Measurements from ENCODE around the gene FKBP9. TPM values are rescaled to one million over a fixed set of nuclear protein-coding genes. Genes with fewer than 3 reads are reported as not detected.
"Not testable (repeated sequence)": the region's sequence is repeated elsewhere in the genome, so short reads cannot be mapped to it uniquely, and the experiment has no call there.

The FKBP9 gene
- total RNA-seq, 2 experiments from 2014 or later: 0.37 to 1.0 TPM

- H3K4me3 Mint-ChIP-seq; H3K9me3 Mint-ChIP-seq (ENCODE audit: low read depth); CTCF ChIA-PET; H3K36me3 Mint-ChIP-seq (ENCODE audit: low read depth); H3K27me3 Mint-ChIP-seq; H3K27ac Mint-ChIP-seq; intact Hi-C loops (cut with DNase I, micrococcal nuclease); DNase-seq; POLR2A ChIA-PET: not testable (repeated sequence)
- H3K4me1 Mint-ChIP-seq: peaks cover 16% of the 10 kb centered on the region
- peak; percentile 16 for ATAC-seq
Measured at GRCh38 chr7:32991975-32992700, 34.9 kb downstream of the FKBP9 start.

DNA sequence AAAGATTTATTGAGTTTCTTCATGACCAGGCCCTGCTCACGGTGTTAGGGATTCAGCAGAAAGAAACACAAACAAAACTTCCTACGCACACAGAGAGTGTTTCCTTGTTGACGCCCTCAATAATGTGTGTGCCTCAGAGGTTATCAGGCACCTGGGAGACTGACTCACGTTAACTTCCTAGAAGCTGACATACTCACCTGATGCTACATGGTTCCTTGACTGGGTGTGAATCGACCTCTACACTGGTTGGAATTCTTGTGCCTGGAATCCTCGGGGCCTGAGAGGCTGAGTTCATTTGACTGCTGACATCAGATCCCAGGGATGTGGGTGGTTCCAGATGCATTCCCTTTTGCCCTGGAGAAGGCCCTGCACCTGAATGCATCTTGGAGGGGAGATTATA is 35.5 kb downstream of the FKBP9 start:
- CTCF ChIA-PET; H3K27me3 Mint-ChIP-seq; H3K4me3 Mint-ChIP-seq; H3K27ac Mint-ChIP-seq; POLR2A ChIA-PET; DNase-seq; H3K9me3 Mint-ChIP-seq (ENCODE audit: low read depth); H3K36me3 Mint-ChIP-seq (ENCODE audit: low read depth); intact Hi-C loops (cut with DNase I, micrococcal nuclease): not testable (repeated sequence)
- ATAC-seq: peak; percentile 63
- peaks cover 16% of the 10 kb centered on the region for H3K4me1 Mint-ChIP-seq

GRCh38 chr7:32997956-32998355 is 40.7 kb downstream of the FKBP9 start:
- POLR2A ChIA-PET: interaction anchor here (0.7 kb wide), 1 partner anchor 67 kb away, joined by 3 read pairs; no protein-coding TSS in a partner anchor
- H3K4me3 Mint-ChIP-seq; H3K9me3 Mint-ChIP-seq (ENCODE audit: low read depth); CTCF ChIA-PET; DNase-seq; ATAC-seq; H3K36me3 Mint-ChIP-seq (ENCODE audit: low read depth); H3K27ac Mint-ChIP-seq; H3K27me3 Mint-ChIP-seq; intact Hi-C loops (cut with DNase I, micrococcal nuclease); H3K4me1 Mint-ChIP-seq: not testable (repeated sequence)

DNA sequence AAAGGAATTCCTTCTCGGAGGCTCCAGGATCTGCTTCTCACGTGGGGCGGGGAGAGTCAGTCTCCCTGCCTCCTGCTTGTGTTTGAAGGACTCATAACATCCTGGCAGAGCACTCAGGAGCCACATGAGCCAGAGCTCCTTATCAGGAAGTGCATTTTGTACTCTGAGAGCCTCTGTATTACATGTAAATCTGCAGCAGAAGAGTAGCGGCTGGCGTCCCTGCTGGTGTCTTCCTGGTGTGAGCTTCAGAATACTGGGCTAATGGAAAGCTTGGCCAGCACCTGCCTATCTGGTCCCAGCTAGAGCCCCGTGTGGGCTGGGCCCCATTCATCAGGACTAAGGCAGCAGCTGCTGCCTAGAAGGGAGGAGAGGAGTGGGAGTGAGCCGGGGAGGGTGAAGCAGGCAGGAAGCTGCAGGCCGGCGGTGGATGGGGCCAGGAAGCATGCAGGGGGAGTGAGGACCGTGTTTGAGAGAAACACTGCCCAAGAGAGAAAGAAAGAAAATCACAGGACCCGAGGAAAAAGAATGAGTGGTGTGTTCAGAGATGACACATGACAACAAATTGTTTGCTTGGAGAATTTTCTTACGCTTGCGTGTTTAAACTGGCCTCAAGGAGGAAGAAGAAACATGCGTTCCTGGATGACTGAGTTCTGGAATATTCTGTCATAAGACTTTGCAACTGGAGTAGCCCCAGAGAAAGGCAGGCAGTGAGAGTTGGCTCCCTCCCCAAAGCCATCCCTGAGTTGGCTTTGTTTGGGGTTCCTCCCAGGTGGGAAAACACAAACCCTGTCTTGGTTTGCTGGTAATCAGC is 41.3 kb downstream of the FKBP9 start:
- H3K27ac Mint-ChIP-seq; H3K9me3 Mint-ChIP-seq (ENCODE audit: low read depth); H3K4me3 Mint-ChIP-seq; H3K4me1 Mint-ChIP-seq; H3K27me3 Mint-ChIP-seq; intact Hi-C loops (cut with DNase I, micrococcal nuclease); H3K36me3 Mint-ChIP-seq (ENCODE audit: low read depth); CTCF ChIA-PET: not testable (repeated sequence)
- DNase-seq (peak; percentile 15), ATAC-seq (peak; percentile 60)
- POLR2A ChIA-PET: interaction anchor here (0.7 kb wide), 1 partner anchor 67 kb away, joined by 3 read pairs; no protein-coding TSS in a partner anchor

GRCh38 chr7:32999380-32999779 is 42.1 kb downstream of the FKBP9 start:
- H3K9me3 Mint-ChIP-seq (ENCODE audit: low read depth); CTCF ChIA-PET; H3K4me3 Mint-ChIP-seq; H3K4me1 Mint-ChIP-seq; H3K27ac Mint-ChIP-seq; intact Hi-C loops (cut with DNase I, micrococcal nuclease); ATAC-seq; H3K36me3 Mint-ChIP-seq (ENCODE audit: low read depth); POLR2A ChIA-PET; DNase-seq; H3K27me3 Mint-ChIP-seq: not testable (repeated sequence)

DNA sequence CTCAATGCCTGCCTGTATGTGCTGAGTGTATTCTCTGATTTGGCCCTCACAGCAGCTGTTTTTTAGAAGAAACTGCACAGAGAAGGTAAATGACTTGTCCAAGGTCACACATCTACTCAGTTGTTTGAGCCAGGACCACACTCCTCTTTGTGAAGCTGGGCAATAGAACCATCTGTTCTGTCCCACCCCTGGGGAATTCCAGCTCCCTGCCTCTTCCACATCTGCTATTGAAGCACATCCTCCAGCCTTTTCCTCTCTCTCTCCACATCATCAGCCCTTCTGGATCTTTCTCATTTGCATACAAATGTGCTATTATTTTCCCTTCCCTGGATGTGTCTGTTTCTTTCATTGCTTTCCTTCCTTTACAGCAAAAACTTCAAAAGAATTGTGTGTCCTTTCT is 45.9 kb downstream of the FKBP9 start:
- CTCF ChIA-PET; DNase-seq; H3K27ac Mint-ChIP-seq; H3K9me3 Mint-ChIP-seq (ENCODE audit: low read depth); H3K4me1 Mint-ChIP-seq; H3K36me3 Mint-ChIP-seq (ENCODE audit: low read depth); ATAC-seq; POLR2A ChIA-PET; H3K4me3 Mint-ChIP-seq; intact Hi-C loops (cut with DNase I, micrococcal nuclease); H3K27me3 Mint-ChIP-seq: not testable (repeated sequence)

DNA sequence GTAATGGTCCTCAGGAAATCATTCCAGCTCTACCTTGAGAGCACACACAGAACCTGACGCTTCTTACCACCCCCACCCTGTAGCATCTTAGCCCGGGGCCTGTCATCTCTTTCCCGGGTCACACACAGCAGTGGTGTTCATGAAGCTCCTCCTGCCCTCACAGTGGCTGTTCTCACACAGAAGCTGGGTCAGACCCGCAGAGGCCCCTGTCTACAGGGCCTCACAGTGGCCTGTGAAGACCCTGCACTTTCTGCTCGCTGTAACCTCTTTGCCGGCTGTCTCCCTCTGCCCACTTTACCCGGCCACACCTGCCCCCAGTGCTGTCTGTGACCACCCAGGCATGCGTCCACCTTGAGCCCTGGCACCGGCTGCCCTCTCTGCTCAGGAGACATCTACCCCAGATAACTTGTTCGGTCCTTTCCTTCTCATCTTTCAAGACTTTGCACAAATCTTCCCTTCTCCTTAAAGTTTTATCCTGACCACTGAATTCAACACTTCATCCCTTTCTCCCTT is 46.9 kb downstream of the FKBP9 start:
- H3K36me3 Mint-ChIP-seq (ENCODE audit: low read depth); H3K27ac Mint-ChIP-seq; intact Hi-C loops (cut with DNase I, micrococcal nuclease); DNase-seq; H3K4me3 Mint-ChIP-seq; H3K4me1 Mint-ChIP-seq; H3K9me3 Mint-ChIP-seq (ENCODE audit: low read depth); ATAC-seq; H3K27me3 Mint-ChIP-seq; POLR2A ChIA-PET: not testable (repeated sequence)
- CTCF ChIA-PET: interaction anchor here (1.2 kb wide), 1 partner anchor 158 kb away, joined by 3 read pairs; no protein-coding TSS in a partner anchor

GRCh38 chr7:33005193-33005592 is 48.0 kb downstream of the FKBP9 start:
- H3K27ac Mint-ChIP-seq; ATAC-seq; H3K4me1 Mint-ChIP-seq; H3K4me3 Mint-ChIP-seq; H3K36me3 Mint-ChIP-seq (ENCODE audit: low read depth); intact Hi-C loops (cut with DNase I, micrococcal nuclease); DNase-seq; H3K27me3 Mint-ChIP-seq; H3K9me3 Mint-ChIP-seq (ENCODE audit: low read depth); POLR2A ChIA-PET: not testable (repeated sequence)
- CTCF ChIA-PET: interaction anchor here (1.2 kb wide), 1 partner anchor 159 kb away, joined by 3 read pairs; no protein-coding TSS in a partner anchor

- CTCF ChIA-PET; intact Hi-C loops (cut with DNase I, micrococcal nuclease); H3K9me3 Mint-ChIP-seq (ENCODE audit: low read depth); POLR2A ChIA-PET; H3K36me3 Mint-ChIP-seq (ENCODE audit: low read depth); H3K4me1 Mint-ChIP-seq; H3K27ac Mint-ChIP-seq; ATAC-seq; H3K4me3 Mint-ChIP-seq; H3K27me3 Mint-ChIP-seq; DNase-seq: not testable (repeated sequence)
Measured at GRCh38 chr7:33005690-33006089, 48.5 kb downstream of the FKBP9 start.

- ChIA-PET CTCF (no interaction called here), POLR2A (no interaction called here)
- Mint-ChIP-seq H3K4me1 (no peaks in the 10 kb centered on the region), H3K36me3 (ENCODE audit: low read depth) (peaks cover 23% of the 10 kb centered on the region), H3K27ac (no peak overlapping the region), H3K27me3 (no peaks in the 10 kb centered on the region), H3K9me3 (ENCODE audit: low read depth) (no peaks in the 10 kb centered on the region), H3K4me3 (no peak overlapping the region)
- intact Hi-C loops (cut with DNase I, micrococcal nuclease): no loop called here
- DNase-seq (no peak), ATAC-seq (no peak)
Measured at GRCh38 chr7:33009734-33010133, 52.5 kb downstream of the FKBP9 start.

- peaks cover 35% of the 10 kb centered on the region for H3K36me3 Mint-ChIP-seq (ENCODE audit: low read depth)
- H3K9me3 Mint-ChIP-seq (ENCODE audit: low read depth): no peaks in the 10 kb centered on the region
- no peak overlapping the region for H3K4me3 Mint-ChIP-seq
- CTCF ChIA-PET: no interaction called here
- DNase-seq (no peak), ATAC-seq (no peak)
- no peak overlapping the region for H3K27ac Mint-ChIP-seq
- no peaks in the 10 kb centered on the region for H3K27me3 Mint-ChIP-seq
- POLR2A ChIA-PET: no interaction called here
- H3K4me1 Mint-ChIP-seq: no peaks in the 10 kb centered on the region
- intact Hi-C loops (cut with DNase I, micrococcal nuclease): no loop called here
Measured at GRCh38 chr7:33012364-33012763, 55.1 kb downstream of the FKBP9 start.
